GM18951 (cell line): ENCODE data around the gene ADIPOR2.
"Not testable (repeated sequence)": the region's sequence is repeated elsewhere in the genome, so short reads cannot be mapped to it uniquely, and the experiment has no call there.

Experiments used
- POLR2A ChIP-seq: IDR thresholded peaks from 4 replicates; pipeline ENCODE4 v1.6.1; 2011; ENCODE audit warnings: mild to moderate bottlenecking; ENCODE audit not compliant: insufficient read length, insufficient read depth; ENCODE audit errors: extremely low read depth
- in situ Hi-C: fragments of 300-500 bp; cut with MboI; formaldehyde crosslinking; loops from one replicate; pipeline ENCODE4 v1.12.0; 2022; ENCODE audit warnings: low sequenced_read_pairs, mixed read lengths, inconsistent platforms; ENCODE audit not compliant: unreplicated experiment

Gene ADIPOR2

GRCh38 chr12:1702713-1703112 is 11.8 kb downstream of the ADIPOR2 start:
- no peak for TF ChIP-seq POLR2A
- in situ Hi-C loops, result no loop called here

DNA sequence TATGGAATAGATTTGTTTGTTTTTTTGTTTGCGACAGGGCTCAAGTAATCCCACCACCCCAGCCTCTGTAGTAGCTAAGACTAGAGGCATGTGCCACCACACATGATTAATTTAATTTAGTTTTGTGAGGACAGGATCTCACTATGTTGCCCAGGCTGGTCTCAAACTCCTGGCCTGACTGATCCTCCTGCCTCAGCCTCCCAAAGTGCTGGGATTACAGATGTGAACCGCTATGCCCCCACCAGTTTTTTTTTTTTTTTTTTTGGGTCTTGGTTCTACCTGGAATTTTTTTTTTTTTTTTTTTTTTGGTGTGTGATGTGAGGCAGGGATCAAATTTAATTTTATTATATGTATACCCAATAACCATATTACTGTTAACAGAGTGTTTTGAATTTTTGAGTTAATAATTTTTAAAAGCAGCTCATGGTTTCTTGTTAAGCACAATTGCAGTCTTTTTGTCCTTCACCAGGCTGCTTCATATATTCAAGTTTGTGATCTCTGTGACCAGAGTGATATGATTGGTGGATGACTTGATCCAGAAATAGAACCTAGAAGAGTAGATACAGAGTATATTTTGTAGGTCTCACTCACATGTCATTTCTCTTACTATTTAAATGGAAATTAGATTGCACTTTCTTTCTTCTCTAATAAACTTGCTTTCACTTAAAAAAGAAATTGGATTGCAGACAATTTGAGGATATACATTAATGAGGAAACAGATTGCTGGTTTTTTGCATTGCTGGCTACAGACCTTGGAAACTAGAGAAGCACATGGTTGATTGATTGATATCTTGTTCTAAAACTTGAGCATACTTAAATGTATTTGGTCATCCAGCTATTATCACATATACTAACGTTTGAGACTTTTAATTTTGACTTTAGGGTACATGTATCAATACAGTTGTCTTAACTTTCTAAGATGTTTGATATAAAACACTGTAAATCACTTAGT is 13.2 kb downstream of the ADIPOR2 start:
- in situ Hi-C loops, result no loop called here
- TF ChIP-seq POLR2A, result no peak

- no peak for TF ChIP-seq POLR2A
- in situ Hi-C loops, result no loop called here
These were observed 15.1 kb downstream of the ADIPOR2 start for GRCh38 chr12:1705774-1706631.

DNA sequence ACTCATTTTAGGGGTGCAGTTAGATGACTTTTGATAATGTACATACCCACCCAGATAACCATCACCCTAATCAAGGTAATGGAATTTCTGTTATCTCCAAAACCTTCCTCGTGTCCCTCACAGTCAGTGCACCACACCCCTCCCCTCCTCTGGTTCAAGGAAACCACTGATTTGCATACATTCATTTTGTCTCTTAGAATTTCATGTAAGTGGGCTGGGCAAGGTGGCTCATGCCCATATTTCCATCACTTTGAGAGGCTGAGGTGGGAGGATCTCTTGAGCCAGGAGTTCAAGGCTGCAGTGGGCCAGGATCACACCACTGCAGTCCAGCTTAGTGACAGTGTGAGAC is 15.7 kb downstream of the ADIPOR2 start:
- no peak for TF ChIP-seq POLR2A
- in situ Hi-C loops, result no loop called here

DNA sequence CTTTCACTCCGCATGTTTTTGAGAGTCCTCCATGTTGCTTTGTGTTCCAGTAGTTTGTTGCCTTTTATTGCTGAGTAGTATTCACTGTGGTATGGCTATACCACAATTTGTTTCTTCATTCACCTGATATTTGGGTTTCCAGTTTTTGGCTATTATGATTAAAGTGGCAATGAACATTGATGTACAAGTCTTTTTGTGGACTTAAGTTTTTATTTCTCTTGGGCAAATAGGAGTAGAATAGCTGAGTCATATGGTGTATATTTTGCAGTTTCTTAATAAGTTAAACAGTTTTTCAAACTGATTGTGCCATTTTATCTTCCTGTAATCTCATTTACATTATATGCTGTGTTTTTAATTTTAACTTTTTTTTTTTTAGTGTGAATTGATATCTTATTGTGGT is 16.2 kb downstream of the ADIPOR2 start:
- TF ChIP-seq POLR2A, result no peak
- in situ Hi-C loops, result no loop called here

- in situ Hi-C loops, result not testable (repeated sequence)
These were observed 19.1 kb downstream of the ADIPOR2 start for GRCh38 chr12:1709968-1710367.

GRCh38 chr12:1710870-1711269 is 20.0 kb downstream of the ADIPOR2 start:
- in situ Hi-C loops, result not testable (repeated sequence)

DNA sequence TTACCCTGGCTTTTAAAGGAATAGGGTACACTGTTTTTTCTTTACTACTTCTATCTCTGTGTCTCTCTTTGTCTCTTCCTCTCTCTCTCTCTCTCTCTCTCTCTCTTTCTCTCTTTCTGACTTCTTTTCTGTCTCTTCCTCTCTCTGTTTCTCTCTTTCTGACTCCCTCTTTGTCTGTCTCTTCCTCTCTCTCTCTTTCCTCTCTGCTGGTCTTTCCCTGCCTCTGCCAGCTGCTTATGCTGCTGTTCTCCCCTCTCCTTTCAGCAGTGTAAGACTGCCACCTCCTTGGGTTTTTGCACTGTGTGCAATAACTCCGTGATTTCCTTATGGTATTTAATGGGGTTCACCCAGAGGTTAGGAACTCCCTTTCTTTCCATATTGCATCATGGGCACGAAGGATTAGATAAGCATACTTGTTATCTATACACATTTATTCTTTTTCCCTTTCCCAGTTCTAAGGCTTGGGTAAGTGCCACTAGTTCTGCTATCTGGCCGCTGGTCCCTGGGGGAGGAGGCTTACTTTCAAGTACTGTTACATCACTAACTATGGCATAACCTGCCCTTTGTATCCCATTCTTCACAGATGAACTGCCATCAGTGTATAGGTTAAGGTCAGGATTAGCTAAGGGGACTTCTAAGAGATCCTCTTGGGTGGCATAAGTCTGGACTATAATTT is 20.8 kb downstream of the ADIPOR2 start:
- in situ Hi-C loops, result not testable (repeated sequence)

- in situ Hi-C loops, result not testable (repeated sequence)
These were observed 21.4 kb downstream of the ADIPOR2 start for GRCh38 chr12:1712305-1712704.

DNA sequence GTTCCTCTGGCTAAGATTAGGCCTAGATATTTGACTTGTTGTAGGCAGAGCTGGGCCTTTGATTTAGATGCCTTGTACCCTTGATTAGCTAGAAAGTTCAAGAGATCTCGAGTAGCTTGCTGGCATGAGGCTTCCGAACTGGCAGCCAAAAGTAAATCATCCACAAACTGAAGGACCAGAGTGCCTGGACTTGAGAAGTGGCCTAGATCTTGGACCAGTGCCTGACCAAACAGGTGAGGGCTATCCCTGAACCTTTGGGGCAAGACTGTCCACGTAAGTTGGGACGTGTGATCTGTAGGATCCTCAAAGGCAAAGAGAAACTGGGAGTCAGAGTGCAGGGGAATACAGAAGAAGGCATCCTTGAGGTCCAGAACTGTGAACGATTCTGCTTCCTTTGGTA is 22.0 kb downstream of the ADIPOR2 start:
- in situ Hi-C loops, result not testable (repeated sequence)

DNA sequence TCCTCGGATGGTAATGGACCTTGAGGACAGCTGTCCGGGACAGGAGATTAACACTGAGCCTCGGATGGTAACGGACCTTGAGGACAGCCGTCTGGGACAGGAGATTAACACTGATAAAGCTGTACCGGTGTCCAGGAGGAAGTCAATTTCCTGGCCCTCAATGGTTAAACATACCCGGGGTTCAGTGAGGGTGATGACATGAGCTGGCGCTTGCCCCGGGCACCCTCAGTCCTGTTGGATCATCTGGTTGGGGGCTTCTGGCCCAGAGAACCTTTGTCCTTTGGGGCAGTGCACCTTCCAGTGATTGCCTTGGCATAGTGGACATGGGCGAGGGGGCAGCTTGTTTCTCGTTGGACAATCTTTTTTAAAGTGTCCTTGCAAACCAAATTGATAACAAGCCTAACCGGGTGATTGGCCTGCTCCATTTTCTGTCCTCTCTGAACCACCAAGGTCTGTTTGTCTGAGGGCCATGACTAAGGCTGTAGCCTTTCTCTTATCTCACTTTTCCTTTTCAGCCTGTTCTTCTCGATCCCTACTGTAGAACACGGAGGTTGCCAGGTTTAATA is 23.0 kb downstream of the ADIPOR2 start:
- in situ Hi-C loops, result not testable (repeated sequence)

GRCh38 chr12:1715459-1715858 is 24.6 kb downstream of the ADIPOR2 start:
- in situ Hi-C loops, result not testable (repeated sequence)

- TF ChIP-seq POLR2A, result no peak
- in situ Hi-C loops, result no loop called here
These were observed 25.5 kb downstream of the ADIPOR2 start for GRCh38 chr12:1716215-1716862.

DNA sequence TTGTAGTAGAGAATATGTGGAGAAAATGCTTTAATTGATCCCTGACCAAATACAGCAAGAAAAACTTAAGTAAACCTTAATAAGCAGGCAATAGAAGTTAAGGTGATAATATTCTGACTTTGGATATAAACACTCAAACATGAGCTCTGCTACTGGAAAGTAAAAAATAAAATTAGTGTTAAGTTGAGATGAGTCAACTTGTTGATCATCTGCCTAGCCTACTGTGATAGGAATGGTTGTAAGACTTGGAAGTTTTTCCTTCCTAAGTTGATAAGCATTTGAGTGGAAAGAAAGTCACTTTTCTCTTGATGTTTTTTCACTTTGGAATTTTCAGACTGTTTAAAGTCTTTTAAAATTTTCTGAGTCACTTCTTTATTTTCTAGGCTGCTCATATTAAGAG is 26.0 kb downstream of the ADIPOR2 start:
- no peak for TF ChIP-seq POLR2A
- in situ Hi-C loops, result no loop called here
